Esophagus squamous epithelium (tissue), 4 donors: ENCODE data around the gene RARG.
A peak's percentile ranks its signal among the peaks of the same experiment; 100 is the strongest.

Source experiments
- POLR2A ChIP-seq, 4 donors: fragments of 450-650 bp; IDR thresholded peaks; one replicate each; pipeline ENCODE4 v1.6.1; 2017; ENCODE audit warnings: antibody characterized with exemption in 4 of 4, mild to moderate bottlenecking in 4 of 4, moderate library complexity in 3 of 4
- TF ChIP-seq, protein P1 (sequence below), 6 experiments: fragments of 450-650 bp in 4 of 6; fragments of 200-600 bp in 2 of 6; sonication (generic) in 2 of 6; IDR thresholded peaks; one replicate each; pipeline ENCODE4 v1.5.1; 2016 to 2019; ENCODE audit warnings: antibody characterized with exemption in 6 of 6, mild to moderate bottlenecking in 4 of 6, moderate library complexity in 4 of 6

DNA sequence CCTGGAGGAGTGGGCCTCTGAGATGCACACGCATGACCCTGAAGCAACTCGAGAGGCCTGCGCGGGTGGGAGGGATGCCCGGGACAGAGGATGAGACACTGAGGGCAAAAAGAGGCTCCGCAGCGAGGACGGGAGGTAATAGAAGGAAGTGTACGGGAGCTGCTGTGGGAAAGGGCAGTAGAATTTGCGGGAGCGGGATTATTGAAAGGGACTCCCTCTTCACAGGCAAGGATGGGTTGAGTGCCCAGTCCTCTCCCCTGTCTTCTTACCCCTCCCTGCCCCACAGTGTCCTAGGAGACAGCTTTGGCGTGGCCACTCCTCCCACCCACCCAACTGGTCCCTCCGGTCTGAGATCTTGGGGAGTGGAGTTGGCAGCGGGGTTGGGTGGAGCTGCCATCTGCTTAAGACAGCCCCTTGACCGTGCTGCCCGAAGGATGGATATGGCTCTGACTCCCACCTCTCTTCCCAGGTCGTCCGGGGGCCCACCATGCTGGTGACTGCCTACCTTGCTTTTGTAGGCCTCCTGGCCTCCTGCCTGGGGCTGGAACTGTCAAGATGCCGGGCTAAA is 20.4 kb upstream of the RARG start:
- TF ChIP-seq, protein P1, sequence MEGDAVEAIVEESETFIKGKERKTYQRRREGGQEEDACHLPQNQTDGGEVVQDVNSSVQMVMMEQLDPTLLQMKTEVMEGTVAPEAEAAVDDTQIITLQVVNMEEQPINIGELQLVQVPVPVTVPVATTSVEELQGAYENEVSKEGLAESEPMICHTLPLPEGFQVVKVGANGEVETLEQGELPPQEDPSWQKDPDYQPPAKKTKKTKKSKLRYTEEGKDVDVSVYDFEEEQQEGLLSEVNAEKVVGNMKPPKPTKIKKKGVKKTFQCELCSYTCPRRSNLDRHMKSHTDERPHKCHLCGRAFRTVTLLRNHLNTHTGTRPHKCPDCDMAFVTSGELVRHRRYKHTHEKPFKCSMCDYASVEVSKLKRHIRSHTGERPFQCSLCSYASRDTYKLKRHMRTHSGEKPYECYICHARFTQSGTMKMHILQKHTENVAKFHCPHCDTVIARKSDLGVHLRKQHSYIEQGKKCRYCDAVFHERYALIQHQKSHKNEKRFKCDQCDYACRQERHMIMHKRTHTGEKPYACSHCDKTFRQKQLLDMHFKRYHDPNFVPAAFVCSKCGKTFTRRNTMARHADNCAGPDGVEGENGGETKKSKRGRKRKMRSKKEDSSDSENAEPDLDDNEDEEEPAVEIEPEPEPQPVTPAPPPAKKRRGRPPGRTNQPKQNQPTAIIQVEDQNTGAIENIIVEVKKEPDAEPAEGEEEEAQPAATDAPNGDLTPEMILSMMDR (IDR thresholded peaks at IDR 0.05) = peak in 1 of 6 experiments; percentile 13
- no peak for TF ChIP-seq POLR2A (IDR thresholded peaks at IDR 0.05)
